Measurements from ENCODE around the gene SAMD11.
"Not testable (repeated sequence)": the region's sequence is repeated elsewhere in the genome, so short reads cannot be mapped to it uniquely, and the experiment has no call there.

Gene SAMD11

DNA sequence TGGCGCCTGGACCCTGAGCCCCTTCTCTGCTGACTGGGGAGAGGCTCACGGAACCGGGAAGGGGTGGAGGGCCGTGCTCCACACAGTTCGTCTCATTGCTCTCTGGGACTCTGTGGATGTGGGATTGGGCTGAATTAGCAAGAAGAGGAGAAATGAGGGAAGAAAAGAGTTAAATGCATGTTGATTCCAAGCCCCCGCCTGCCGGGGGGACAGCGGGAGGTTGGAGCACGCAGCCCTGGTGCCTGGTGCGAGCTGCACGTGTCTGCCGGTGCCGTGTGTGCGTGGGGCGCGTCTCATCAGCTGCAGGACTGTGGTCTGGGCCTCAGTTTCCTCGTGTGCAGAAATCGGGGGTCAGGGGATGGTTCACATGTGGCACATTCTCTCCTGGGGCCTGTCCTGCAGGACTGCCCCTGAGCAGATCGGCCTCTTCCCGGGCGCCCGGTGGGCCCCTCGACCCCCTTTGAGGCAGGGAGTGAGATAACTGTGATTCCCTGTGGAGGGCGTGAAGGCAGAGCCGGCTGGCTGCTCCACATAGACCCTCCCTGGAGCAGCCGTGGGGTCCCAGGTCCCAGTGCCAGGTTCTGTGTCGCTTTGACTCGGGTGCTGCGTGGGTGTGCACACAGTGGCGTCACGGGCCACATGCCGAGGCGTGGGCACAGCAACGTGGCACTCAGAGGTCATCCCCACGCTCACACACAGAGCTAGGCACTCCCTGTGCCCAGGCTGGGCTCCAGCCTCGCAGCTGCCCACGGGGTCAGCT is 11.4 kb downstream of the SAMD11 start:
- DNase-seq = no peak

- DNase-seq = no peak
These were observed 12.1 kb downstream of the SAMD11 start for GRCh38 chr1:935751-936231.

GRCh38 chr1:936348-937264 is 12.9 kb downstream of the SAMD11 start:
- no peak for DNase-seq

- DNase-seq = no peak
These were observed 13.8 kb downstream of the SAMD11 start for GRCh38 chr1:937521-937920.

DNA sequence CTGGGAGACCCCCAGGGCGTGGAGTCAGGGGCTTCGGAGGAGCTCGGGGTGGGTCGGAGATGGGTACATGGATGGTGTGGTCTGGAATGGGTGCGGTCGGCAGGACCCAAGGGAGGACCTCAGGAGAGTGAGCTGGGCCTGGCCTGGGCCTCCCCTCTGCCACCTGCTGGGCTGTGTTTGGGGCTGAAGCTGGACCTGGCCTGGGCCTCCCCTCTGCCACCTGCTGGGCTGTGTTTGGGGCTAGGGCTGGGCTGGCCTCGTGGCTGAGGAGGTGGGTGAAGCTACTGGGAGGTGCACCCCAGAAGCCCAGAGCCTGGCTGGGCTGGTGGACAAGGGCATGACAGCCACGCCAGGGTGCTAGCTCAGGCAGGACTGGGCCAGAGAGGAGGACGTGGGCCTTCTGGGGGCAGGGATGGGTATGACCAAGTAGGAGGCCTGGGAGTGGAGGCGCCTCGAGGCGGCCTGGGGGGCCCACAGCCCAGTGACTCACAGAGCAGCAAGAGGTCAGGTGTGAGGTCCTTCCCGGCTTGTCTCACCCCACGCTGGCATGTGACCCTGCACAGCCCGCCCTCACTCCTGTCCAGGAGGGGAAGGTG is 14.5 kb downstream of the SAMD11 start:
- DNase-seq = peak in 1 of 2 experiments; percentile 15

DNA sequence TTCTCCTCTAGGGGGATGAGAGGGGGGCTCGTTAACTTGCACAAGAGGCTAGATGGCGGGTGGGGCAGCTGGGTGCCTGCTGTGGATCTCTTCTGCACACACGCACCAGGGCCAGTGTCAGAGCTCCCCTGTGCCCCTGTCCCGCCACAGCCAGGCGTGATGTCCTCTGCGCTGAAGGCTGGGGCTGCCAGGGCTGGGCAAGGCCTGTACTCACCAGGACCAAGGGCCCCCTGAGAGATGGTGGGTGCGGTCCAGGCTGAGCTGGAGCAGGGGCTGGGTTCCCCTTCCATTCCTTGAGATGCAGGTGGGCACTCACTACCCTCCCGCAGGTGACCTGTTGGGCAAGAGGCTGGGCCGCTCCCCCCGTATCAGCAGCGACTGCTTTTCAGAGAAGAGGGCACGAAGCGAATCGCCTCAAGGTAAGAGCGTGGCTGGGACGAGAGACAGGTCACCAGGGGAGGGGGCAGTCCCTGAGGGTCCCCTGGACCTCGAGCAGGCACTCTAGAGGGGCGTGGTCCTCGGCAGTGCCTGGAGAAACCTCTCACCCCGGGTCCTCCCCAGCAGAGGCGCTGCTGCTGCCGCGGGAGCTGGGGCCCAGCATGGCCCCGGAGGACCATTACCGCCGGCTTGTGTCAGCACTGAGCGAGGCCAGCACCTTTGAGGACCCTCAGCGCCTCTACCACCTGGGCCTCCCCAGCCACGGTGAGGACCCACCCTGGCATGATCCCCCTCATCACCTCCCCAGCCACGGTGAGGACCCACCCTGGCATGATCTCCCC is 15.2 kb downstream of the SAMD11 start:
- DNase-seq = no peak

DNA sequence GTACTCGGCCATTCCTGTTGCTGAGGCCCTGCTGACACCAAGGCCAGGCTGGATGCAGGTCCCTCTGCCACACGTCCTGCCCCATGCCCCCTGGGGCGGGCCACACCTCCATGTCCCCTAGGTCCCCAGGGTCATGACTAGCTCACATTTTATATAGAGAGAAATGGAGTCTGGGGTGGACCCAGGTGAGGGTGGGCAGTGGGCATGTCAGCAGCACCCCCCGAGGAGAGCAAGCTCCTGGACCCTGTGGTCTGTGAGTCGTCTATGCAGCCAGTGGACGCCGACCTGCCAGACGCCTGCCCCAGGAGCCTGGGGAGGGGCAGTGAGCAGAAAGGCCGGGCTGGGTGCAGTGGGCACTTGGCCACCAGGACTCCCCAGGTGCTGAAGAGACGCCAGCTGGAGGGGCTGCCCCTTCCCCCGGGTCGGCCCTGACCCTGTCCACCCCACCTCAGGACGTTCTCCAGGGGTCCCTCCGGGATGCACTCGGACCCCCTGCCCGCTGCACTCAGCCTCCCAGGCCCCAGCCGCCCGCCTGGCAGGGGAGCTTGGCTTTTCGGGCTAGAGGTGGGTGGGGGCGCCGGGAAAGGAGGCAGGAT is 15.9 kb downstream of the SAMD11 start:
- DNase-seq = no peak

DNA sequence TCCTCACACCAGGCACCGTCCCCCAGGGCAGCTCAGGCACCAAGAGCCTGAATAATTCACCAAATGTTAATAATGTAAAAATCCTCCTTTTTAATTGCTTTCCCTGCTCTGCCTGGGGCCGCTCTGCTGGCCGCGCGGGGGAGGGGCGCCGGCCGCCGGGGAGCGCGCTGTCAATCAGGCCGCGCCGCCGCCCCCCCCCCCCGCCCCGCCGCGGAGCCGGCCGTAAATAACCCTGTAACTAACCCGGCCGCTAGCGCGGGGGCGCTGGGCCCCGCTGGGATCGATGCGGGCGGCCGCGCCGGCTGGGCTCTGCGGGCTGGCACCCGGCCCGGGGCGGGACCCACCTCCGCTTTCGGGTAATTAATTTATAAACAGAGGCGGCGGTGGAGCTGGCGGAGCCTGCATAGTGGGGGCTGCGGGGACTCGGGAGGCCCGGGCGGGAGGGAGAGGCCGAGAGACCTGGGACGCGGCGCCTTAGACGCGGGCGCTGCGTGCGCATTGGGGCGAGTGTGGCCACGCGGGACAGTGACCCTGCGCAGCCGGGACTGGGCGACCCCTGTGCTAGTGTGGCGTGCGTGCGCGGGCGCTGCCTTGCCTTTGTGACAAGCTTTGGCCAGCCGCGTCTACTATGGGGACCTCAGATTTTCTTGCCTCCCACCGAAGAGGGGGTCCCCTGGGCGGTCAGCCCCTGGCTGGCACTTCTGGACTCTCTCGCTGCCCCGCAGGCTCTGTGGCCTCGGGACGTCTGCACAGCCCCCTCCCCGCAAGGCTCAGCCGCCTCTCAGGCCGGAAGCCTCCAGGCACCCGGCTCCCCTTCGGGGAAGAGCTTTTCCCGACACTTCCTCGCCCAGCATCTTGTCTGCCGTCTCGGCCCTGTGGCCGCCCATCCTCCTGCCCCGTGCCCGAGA is 16.6 kb downstream of the SAMD11 start:
- no peak for DNase-seq

DNA sequence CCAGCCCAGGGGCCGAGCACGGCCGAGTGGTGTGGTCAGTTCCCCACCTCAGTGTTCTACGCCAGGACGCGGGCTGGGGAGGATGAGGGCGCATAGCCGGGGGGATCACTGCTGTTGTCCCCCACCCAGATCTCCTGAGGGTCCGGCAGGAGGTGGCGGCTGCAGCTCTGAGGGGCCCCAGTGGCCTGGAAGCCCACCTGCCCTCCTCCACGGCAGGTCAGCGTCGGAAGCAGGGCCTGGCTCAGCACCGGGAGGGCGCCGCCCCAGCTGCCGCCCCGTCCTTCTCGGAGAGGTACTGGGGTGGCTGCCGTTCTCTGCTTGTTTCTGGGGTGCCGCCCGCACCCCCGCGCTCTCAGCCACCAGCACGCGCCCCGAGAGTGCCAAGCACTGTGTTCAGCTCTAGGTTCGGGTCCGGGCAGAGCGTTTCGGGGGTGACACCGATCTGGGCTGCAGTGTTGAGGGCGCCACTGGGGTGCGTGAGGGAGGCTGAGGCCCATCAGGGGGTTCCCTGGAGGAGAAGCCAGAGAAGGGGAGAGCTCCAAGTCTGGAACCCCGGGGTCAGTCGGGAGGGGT is 17.4 kb downstream of the SAMD11 start:
- DNase-seq = no peak

- DNase-seq = peak in 1 of 2 experiments; percentile 20
These were observed 18.1 kb downstream of the SAMD11 start for GRCh38 chr1:941588-942383.

DNA sequence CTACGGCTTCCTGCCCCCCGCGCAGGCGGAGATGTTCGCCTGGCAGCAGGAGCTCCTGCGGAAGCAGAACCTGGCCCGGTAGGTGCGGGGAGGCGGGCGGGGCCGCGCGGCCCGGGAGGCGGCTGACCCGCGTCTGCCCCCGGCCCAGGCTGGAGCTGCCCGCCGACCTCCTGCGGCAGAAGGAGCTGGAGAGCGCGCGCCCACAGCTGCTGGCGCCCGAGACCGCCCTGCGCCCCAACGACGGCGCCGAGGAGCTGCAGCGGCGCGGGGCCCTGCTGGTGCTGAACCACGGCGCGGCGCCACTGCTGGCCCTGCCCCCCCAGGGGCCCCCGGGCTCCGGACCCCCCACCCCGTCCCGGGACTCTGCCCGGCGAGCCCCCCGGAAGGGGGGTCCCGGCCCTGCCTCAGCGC is 18.7 kb downstream of the SAMD11 start:
- DNase-seq = no peak

DNA sequence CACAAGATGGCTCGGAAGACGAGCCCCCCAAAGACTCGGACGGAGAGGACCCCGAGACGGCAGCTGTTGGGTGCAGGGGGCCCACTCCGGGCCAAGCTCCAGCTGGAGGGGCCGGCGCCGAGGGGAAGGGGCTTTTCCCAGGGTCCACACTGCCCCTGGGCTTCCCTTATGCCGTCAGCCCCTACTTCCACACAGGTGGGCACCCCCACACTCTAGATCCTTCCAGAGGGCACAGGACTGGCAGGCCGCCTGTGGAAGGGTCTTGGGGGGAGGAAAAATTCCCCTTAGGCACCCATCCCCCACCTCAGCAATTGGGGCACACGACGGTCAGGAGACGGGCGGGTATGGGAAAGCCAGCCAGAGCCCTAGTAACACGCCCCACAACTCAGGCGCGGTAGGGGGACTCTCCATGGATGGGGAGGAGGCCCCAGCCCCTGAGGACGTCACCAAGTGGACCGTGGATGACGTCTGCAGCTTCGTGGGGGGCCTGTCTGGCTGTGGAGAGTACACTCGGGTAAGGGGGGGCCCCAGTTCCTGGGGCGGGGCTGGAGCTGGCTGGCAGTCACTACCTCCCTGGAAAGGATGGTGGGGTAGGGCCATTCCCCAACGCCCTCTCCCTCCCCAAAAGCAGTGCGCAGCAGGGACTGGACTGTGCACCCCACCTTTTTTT is 19.3 kb downstream of the SAMD11 start:
- DNase-seq = no peak

DNA sequence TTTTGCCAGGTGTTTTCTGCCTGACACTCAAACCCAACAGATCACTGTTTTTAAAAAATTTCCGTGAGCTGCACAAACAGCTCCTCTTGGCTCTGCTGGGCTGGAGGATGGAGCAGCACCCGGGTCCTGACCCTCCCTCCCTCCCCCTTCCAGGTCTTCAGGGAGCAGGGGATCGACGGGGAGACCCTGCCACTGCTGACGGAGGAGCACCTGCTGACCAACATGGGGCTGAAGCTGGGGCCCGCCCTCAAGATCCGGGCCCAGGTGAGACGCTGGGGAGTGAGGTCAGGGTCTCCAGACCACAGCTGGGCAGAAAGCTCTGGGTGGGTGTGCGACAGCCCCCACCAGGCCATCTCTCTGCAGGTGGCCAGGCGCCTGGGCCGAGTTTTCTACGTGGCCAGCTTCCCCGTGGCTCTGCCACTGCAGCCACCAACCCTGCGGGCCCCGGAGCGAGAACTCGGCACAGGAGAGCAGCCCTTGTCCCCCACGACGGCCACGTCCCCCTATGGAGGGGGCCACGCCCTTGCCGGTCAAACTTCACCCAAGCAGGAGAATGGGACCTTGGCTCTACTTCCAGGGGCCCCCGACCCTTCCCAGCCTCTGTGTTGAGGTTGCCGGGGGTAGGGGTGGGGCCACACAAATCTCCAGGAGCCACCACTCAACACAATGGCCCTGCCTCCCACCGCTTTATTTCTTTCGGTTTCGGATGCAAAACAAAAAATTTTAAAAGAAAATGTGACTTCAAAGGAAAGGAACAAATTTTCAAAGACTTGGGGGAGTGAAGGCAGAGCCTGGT is 20.0 kb downstream of the SAMD11 start:
- no peak for DNase-seq

DNA sequence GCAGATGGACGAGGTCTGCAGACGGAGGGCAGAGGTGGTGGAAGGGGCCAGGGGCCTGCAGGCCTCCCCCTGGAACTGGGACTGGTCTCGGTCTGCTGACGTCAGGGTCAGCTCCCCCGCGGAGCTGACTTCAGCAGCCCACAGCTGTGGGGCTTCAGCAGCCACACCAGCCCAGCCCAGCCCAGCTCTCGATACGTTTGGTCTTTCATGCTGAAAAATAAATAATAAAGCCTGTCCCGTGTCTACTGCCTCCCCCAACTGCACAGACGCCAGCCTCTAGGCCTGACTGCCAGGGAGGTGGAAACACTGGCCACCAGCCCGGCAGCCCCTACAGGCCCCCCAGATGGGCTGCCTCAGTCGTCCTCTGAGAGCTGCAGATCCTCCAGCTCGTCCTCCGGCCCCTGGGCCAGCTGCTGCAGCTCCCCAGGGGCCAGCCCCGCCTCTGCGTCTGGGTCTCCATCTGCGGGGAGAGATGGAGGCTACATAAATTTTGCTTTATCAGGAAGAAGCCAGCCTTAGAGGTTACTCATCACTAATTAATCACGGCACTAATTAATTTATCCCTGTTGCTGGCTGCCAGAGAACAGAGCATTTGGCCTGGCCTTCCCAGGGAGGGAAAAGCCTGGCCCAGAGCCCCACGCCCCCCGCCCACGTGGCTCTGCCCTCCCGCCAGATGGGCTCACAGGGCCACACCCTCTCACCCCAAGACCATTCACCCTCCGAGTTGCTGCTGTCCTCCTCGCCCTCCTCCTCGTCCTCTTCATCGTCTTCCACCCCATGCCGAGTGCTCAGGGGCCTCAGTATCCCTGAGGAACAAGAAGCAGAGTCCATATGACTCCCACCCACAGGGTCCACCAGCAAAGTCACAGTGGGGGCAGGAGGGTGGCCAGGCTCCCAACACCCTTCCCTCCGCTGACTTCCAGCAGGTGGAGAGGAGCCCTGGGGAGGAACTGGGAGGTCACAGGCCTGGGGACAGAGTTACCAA is 20.9 kb downstream of the SAMD11 start:
- no peak for DNase-seq

DNA sequence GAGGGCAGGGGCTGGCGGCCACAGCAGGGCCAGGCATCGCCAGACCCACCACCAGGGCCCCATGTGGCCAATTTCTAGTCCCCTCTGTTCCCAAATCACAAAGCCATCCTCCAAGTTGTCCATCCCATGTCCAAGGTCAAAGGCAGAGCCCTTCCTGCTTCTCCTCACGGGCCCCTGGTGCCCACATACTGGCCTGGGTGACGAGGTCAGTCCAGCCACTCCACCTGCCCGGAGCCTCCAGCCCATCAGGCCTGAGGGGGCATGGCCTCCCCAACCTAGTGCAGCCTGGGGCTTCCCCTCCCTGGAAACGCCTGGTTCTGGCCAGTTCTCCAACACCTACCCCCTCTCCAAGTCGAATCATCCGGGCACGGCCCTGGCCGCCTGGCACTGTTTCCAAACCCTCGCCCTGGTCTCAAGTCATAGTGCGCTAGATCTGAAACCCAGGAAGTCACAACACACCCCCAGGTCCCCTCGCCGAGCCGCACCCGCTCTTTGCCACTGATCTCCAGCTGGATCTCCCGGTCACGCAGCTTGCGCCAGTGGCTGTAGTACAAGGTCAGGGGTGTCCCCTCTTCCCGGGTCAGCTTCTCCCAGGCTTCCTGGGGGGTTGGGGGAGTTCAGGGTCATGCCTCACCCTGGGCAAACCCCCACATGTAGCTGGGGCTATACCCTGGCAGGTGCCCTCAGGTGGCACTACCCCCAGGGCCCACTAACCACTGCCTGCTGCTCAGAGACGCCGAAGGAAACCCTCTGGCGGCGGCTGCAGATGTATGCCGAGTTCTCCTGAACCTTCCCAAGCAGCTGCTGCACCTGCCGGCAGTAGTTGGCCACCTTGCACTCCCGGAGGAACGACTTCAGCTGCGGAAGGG is 22.2 kb downstream of the SAMD11 start:
- DNase-seq = no peak

DNA sequence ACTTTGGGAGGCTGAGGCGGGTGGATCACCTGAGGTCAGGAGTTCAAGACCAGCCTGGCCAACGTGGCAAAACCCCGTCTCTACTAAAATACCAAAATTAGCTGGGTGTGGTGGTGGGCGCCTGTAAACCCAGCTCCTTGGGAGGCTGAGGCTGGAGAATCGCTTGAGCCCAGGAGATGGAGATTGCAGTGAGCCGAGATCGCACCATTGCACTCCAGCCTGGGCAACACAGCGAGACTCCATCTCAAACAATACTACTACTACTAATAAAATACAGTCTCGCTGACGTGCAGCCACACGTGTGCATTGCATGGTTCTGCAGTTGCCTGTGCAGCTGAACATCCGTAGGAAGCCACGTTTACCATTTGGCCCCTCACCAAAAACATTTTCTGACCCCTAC is 23.1 kb downstream of the SAMD11 start:
- DNase-seq = not testable (repeated sequence)
